CMK (cell line): ENCODE results near the gene SIT1.
"Not testable (repeated sequence)": the region's sequence is repeated elsewhere in the genome, so short reads cannot be mapped to it uniquely, and the experiment has no call there.

Experiments
- DNase-seq: peaks from one replicate; pipeline ENCODE4 v3.0.0-alpha.2; 2010; ENCODE audit warnings: low read depth

The SIT1 gene

DNA sequence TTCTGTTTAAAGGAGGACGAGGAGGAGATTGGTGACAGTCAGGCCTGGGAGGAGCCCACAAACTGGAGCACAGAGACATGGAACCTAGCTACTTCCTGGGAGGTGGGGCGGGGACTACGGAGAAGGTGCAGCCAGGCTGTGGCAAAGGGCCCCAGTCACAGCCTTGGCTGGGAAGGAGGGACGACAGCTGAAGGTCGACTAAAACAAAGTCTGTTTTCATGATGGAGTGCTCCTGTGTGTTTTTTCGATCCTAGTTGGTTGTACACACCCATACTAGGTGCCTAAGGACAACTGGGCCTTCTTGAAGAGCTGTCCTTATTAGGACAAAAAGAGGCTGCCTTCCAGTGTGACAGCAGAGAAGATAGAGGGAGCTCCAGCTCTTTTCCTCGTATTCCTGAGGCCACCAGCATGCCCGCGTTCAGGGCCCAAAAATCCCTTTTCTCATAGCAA lies 10.3 kb upstream of the SIT1 start:
- no peak for DNase-seq

DNA sequence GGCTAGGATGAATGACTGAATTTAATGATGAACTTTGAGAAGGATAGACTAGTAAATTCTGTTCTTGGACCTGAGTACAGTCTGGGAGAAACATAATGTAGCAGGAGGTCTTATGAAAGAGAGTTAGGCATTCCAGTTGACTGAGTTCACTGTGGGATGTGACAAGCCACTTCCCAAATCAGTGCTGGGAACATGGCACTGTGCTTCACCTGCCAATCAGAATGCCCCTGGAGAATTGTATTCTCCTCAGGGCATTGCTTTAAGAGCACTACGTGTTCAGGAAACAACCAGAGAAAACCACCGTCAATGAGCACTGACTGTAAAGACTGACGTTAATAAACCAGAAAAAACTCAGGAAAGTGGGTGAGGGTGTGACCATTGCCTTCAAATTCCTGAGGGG lies 8.6 kb upstream of the SIT1 start:
- no peak for DNase-seq

DNA sequence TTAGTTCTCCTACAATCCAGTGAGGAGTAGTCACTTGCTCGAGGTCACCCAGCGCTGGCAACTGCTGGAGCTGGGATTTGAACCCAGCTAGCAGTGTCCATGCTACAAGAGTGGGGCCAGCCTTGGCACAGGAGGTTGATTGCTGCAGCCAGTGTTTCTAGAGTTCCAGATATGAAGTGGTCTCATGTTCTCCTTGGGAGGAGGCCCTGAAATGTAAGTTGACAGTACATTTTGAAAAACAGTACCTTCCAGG lies 8.2 kb upstream of the SIT1 start:
- DNase-seq = no peak

- DNase-seq = peak; percentile 62
These were observed 7.6 kb upstream of the SIT1 start, which contains the start of gene CCDC107 for GRCh38 chr9:35658137-35658967. Gene CCDC107 (plus strand): TSS chr9:35658292. CDS start chr9:35658380, 88 bp downstream.

DNA sequence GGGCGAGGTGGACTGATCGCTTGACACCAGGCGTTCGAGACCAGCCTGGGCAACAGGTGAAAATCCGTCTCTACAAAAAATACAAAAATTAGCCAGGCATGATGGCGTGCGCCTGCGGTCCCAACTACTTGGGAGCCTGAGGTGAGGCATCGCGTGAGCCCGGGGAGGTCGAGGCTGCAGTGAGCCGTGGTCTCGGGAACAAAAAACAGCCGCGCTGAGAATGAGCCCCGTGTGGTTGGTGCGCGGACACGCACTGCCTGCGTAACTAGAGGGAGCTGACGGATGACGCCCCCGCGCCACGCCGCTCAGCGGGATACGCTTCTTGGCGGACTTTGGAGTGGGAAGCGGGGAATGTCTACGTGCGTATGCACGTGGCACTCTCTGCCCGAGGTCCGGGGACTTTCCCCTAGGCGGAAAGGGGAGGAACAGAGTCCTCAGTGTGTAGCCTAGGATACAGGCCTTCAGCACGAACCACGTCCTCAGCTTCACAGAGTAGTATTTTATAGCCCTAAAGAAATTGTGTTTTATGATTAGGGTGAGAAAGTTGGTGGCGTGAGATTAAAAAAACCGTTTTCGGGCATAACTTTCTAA lies 6.9 kb upstream of the SIT1 start, which contains the start of gene RMRP:
TSS of gene RMRP (minus strand) at position 474 of the 591 bp plus-strand sequence.
- DNase-seq = peak; percentile 98

DNA sequence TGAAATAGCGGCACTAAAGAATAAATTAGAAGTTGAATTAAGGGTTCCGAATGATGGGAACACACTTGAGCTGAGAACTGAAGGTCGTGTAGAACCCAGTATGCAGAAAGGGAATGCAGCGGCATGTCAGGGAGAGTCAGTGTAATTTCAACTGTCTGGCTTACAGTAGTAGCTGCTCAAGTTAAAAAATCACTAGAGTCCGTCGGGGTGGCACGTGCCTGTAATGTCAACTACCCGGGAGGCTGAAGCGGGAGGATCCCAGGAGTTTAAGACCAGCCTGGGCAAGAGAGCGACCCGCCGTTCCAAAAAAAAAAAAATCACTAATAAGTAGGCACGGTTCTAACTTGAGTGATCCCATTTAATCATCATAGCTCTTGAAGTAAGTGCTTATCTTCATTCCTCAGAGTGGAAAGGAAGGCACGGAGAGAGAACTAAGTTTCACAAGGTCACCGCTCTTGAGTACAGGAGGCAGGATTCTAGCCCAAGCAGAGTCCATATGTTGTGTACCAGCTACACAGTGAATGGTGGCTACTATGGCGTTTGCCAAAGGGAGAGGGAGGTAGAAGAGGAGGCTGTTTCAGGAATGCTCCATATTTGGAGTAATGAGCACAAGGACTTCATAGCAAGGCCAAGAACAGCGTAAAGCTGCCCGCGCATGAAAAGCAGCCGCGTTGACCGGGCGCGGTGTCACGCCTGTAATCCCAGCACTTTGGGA lies 6.3 kb upstream of the SIT1 start:
- no peak for DNase-seq

DNA sequence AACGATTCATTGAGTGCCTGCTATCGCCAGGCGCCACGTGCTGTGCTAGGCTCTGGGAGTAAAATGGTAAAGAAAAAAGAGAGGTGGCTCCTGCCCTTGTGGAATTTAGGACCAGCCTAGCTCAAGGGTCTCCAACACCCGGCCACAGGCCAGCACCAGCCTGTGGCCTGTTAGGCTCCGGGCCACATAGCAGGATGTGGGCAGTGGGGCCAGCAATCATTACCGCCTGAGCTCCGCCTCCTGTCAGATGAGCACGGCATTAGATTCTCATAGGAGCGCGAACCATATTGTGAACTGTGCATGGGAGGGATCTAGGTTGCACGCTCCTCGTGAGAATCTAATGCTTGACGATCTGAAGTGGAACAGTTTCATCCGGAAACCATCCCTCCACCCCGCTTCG lies 5.6 kb upstream of the SIT1 start:
- peak; percentile 65 for DNase-seq

DNA sequence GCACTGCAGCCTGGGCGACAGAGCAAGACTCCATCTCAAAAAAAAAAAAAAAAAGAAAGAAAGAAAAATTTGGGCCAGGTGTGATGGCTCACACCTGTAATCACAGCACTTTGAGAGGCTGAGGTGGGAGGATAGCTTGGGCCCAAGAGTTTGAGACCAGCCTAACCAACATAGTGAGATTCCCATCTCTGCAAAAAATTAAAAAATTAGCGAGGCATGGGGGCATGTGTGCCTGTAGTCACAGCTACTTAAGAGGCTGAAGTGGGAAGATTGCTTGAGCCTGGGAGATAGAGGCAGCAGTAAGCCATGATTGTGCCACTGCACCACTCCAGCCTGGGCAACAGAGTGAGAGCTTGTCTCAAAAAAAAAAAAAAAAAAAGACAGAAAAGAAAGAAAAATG lies 2.9 kb upstream of the SIT1 start:
- DNase-seq = no peak

DNA sequence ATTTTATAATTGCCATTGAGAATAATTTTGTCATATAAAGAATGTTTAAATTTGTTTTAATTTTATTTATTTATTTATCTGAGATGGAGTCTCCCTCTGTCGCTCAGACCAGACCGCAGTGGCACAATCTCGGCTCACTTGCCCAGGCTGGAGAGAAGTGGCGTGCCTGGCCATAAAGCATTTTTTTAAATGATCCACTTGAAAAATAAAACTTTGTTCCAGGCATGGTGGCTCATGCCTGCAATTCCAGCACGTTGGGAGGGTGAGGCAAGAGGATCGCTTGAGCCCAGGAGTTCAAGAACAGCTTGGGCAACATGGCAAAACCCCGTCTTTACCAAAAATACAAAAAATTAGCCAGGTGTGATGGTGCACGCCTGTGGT lies 2.1 kb upstream of the SIT1 start:
- DNase-seq = no peak

GRCh38 chr9:35651956-35652828 lies 1.5 kb upstream of the SIT1 start:
- no peak for DNase-seq

- DNase-seq = peak; percentile 67
These were observed 1.0 kb downstream of the SIT1 start for GRCh38 chr9:35649431-35650340.

GRCh38 chr9:35646533-35647265 lies 4.0 kb downstream of the SIT1 start:
- DNase-seq = peak; percentile 78

DNA sequence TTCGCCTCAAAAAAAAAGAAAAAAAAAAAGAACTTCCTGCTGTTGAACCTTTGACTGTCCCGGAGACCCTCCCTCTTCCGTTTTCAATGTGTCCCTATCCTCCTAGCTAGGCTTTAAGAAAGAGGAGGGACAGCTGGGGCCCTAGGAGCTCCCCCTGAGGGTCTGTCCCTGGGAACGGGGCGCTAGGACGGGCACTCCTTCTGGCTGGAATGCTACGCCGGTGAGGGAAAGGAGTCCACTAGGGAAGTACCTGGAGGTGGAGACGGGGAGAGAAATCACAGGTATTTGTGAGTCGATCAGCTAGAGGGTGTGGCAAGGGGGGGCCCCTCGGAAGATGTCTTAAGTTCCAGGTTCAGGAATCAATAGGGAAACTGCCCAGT lies 4.6 kb downstream of the SIT1 start:
- DNase-seq = peak; percentile 74

- DNase-seq = not testable (repeated sequence)
These were observed 5.0 kb downstream of the SIT1 start for GRCh38 chr9:35645736-35646135.

DNA sequence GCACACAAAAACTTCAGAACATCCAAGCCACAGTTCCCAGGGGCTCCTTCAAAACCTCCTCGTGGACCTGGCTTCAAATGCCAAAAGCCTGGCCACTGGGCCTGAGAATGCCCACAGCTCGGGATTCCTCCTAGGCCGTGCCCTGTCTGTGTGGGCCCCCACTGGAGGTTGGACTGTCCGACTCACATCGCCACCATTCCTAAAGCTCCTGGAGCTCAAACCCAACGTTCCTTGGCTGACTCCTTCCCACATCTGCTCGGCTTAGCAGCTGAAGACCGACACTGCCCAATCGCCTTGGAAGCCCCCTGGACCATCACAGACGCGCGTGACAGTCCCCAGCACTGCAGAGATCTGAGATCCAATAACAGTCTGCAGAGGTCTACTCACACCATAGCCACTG lies 7.7 kb downstream of the SIT1 start:
- no peak for DNase-seq

GRCh38 chr9:35641478-35641877 lies 9.3 kb downstream of the SIT1 start:
- DNase-seq = not testable (repeated sequence)

DNA sequence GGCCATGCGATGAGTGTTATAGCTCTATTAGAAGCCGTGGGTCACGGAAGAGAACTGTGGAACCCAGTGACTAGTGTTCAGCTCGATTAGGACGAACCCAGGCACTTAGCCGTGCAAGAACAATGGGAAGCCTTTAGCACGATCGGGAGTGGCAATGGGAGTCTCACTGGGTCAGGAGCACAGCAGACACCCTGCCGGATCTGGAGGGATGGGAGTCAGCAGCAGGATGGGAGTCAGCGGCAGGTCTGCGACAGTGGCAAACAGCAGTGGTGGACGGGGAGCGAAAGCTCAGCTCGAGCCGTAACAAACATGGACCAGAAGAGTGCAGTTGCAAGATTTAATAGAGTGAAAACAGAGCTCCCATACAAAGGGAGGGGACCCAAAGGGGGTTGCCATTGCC lies 10.3 kb downstream of the SIT1 start:
- DNase-seq = not testable (repeated sequence)

DNA sequence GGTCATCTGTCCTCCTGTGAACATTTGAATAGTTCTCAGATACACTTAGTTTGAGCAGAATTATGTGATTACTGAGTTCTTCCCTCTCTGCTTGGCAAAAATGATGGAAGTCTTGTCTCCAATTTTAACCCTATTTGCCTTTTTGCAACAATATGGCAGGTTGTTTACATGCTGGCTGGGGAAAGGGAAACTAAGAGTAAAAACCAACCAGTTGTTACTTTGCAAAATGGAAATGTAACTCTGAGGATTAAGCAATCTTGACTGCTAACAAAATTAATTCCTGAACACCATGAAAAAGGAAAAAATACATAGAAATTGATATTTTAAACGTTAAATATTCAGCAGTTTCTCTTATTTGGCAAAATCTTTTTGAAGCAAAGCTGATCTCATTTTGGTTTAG lies 11.1 kb downstream of the SIT1 start:
- no peak for DNase-seq

- DNase-seq = not testable (repeated sequence)
These were observed 11.5 kb downstream of the SIT1 start for GRCh38 chr9:35639225-35639624.

- DNase-seq = not testable (repeated sequence)
These were observed 12.0 kb downstream of the SIT1 start for GRCh38 chr9:35638751-35639150.
